GM12875 (cell line): ENCODE measurements around the gene PNRC2.

ENCODE experiments used
- H3K4me3 ChIP-seq: one replicate; pipeline ENCODE4 v1.5.1; 2011; ENCODE audit warnings: low read depth, low read length, control low read depth
- CTCF ChIP-seq: IDR thresholded peaks from 2 replicates; pipeline ENCODE4 v1.5.1; 2011; ENCODE audit warnings: low read depth, mild to moderate bottlenecking, control low read depth, inconsistent platforms, low read length, moderate library complexity, borderline replicate concordance; ENCODE audit not compliant: insufficient read depth

PNRC2 gene

GRCh38 chr1:23953020-23953419, 6.6 kb upstream of the PNRC2 start:
- H3K4me3 ChIP-seq, result no peak overlapping the region
- TF ChIP-seq CTCF, result no peak

GRCh38 chr1:23957096-23957495, 2.5 kb upstream of the PNRC2 start:
- no peak overlapping the region for H3K4me3 ChIP-seq
- no peak for TF ChIP-seq CTCF

GRCh38 chr1:23958040-23958809, 1.4 kb upstream of the PNRC2 start:
- peak overlapping the region; percentile 84 for H3K4me3 ChIP-seq

GRCh38 chr1:23958810-23959460, 693 bp upstream of the PNRC2 start:
- peak; percentile 23; the same call in 1 of the 2 replicates for TF ChIP-seq CTCF
- peak overlapping the region; percentile 84 for H3K4me3 ChIP-seq

- peak overlapping the region; percentile 84 for H3K4me3 ChIP-seq
- no peak for TF ChIP-seq CTCF
Observed at GRCh38 chr1:23960291-23961020, 828 bp downstream of the PNRC2 start.

- no peak for TF ChIP-seq CTCF
Observed at GRCh38 chr1:23963617-23964234, 4.1 kb downstream of the PNRC2 start.

GRCh38 chr1:23964235-23964668, 4.6 kb downstream of the PNRC2 start:
- no peak overlapping the region for H3K4me3 ChIP-seq
- TF ChIP-seq CTCF, result no peak

More at GRCh38 chr1:23963617-23964234, 4.1 kb downstream of the PNRC2 start:
- no peak overlapping the region for H3K4me3 ChIP-seq
